Activated CD8-positive, alpha-beta T cell treated with anti-CD3 and anti-CD28 coated beads for 36 hours (primary cell): ENCODE data around the gene MAP7D3. TPM values are rescaled to one million over a fixed set of nuclear protein-coding genes. Genes with fewer than 3 reads are reported as not detected.

Source experiments
- ATAC-seq: fragments of 200-7000 bp; cut with Tn5 transposase; one replicate; pipeline ENCODE4 v1.10.0; 2021; ENCODE audit warnings: mild to moderate bottlenecking, moderate library complexity
- CTCF ChIA-PET: fragments of 350-600 bp; sonication (Branson Sonifier 250); formaldehyde crosslinking; loops from one replicate; lab custom pipeline; 2021; ENCODE audit warnings: antibody characterized with exemption; lab: Charles Lee
- POLR2A ChIA-PET: fragments of 350-600 bp; sonication (Branson Sonifier 250); formaldehyde crosslinking; loops from one replicate; lab custom pipeline; 2021; ENCODE audit warnings: antibody characterized with exemption; lab: Charles Lee
- DNase-seq: peaks from one replicate; pipeline ENCODE4 v3.0.0-alpha.2; 2020
- H3K27ac Mint-ChIP-seq: one replicate; pipeline ENCODE4 v1.8.0; 2021; ENCODE audit warnings: mild to moderate bottlenecking, mixed read lengths
- H3K27me3 Mint-ChIP-seq: one replicate; pipeline ENCODE4 v1.8.0; 2021; ENCODE audit warnings: mixed read lengths
- H3K36me3 Mint-ChIP-seq: one replicate; pipeline ENCODE4 v1.8.0; 2021; ENCODE audit warnings: low read depth, mixed read lengths
- H3K4me1 Mint-ChIP-seq: one replicate; pipeline ENCODE4 v1.8.0; 2021; ENCODE audit warnings: low read depth, mixed read lengths
- H3K4me3 Mint-ChIP-seq: one replicate; pipeline ENCODE4 v1.8.0; 2021; ENCODE audit warnings: mild to moderate bottlenecking, moderate library complexity, mixed read lengths
- H3K9me3 Mint-ChIP-seq: one replicate; pipeline ENCODE4 v1.8.0; 2021; ENCODE audit warnings: mixed read lengths
- CTCF ChIP-seq: fragments of 200-600 bp; IDR thresholded peaks from one replicate; pipeline ENCODE4 v1.8.0; 2022; ENCODE audit warnings: antibody characterized with exemption, mild to moderate bottlenecking
- intact Hi-C: fragments of 100-400 bp; cut with micrococcal nuclease; formaldehyde crosslinking; loops from one replicate; pipeline ENCODE4 v1.10.0; 2022
- total RNA-seq, 2 experiments: library from RNA; stranded (reverse); gene quantifications; one replicate each; pipeline ENCODE4 v1.2.3, GENCODE V29; 2021

The MAP7D3 gene
- total RNA-seq, 2 experiments from 2014 or later, result 13.4 to 14.2 TPM

- no peak for TF ChIP-seq CTCF
- H3K36me3 Mint-ChIP-seq, result no peaks in the 10 kb centered on the region
- DNase-seq, result no peak
- no peak overlapping the region for H3K27ac Mint-ChIP-seq
- H3K4me3 Mint-ChIP-seq, result no peak overlapping the region
- intact Hi-C loops, result no loop called here
- no peak for ATAC-seq
- H3K9me3 Mint-ChIP-seq, result no peaks in the 10 kb centered on the region
- H3K27me3 Mint-ChIP-seq, result no peaks in the 10 kb centered on the region
- CTCF ChIA-PET, result no interaction called here
- H3K4me1 Mint-ChIP-seq, result peaks cover 16% of the 10 kb centered on the region
- POLR2A ChIA-PET, result no interaction called here
Observed at GRCh38 chrX:136261321-136261720, 10.1 kb upstream of the MAP7D3 start.

- Mint-ChIP-seq H3K4me1 (peaks cover 16% of the 10 kb centered on the region), H3K4me3 (no peak overlapping the region), H3K36me3 (no peaks in the 10 kb centered on the region), H3K27me3 (no peaks in the 10 kb centered on the region), H3K9me3 (no peaks in the 10 kb centered on the region), H3K27ac (no peak overlapping the region)
- intact Hi-C loops, result no loop called here
- DNase-seq (no peak), ATAC-seq (no peak)
- no peak for TF ChIP-seq CTCF
- ChIA-PET CTCF (no interaction called here), POLR2A (no interaction called here)
Observed at GRCh38 chrX:136260776-136261175, 9.6 kb upstream of the MAP7D3 start.

GRCh38 chrX:136259543-136259942 is 8.3 kb upstream of the MAP7D3 start:
- Mint-ChIP-seq H3K27ac (peak overlapping the region; percentile 80), H3K36me3 (no peaks in the 10 kb centered on the region), H3K9me3 (no peaks in the 10 kb centered on the region), H3K27me3 (no peaks in the 10 kb centered on the region), H3K4me3 (no peak overlapping the region), H3K4me1 (peaks cover 16% of the 10 kb centered on the region)
- ChIA-PET POLR2A (interaction anchor here (1.0 kb wide), 1 partner anchor 96 kb away, joined by 3 read pairs; no protein-coding TSS in a partner anchor), CTCF (interaction anchor here (1.6 kb wide), 1 partner anchor 9 kb away, joined by 6 read pairs; no protein-coding TSS in a partner anchor)
- DNase-seq, result peak; percentile 24
- intact Hi-C loops, result no loop called here
- no peak for TF ChIP-seq CTCF
- peak; percentile 71 for ATAC-seq

GRCh38 chrX:136258951-136259350 is 7.8 kb upstream of the MAP7D3 start:
- no peak for TF ChIP-seq CTCF
- Mint-ChIP-seq H3K4me3 (no peak overlapping the region), H3K36me3 (no peaks in the 10 kb centered on the region), H3K4me1 (peaks cover 16% of the 10 kb centered on the region), H3K9me3 (no peaks in the 10 kb centered on the region), H3K27me3 (no peaks in the 10 kb centered on the region), H3K27ac (no peak overlapping the region)
- ChIA-PET CTCF (interaction anchor here (0.7 to 1.6 kb wide), 2 partner anchors 9 kb away, joined by 3 to 6 read pairs; no protein-coding TSS in a partner anchor), POLR2A (interaction anchor here (1.0 kb wide), 1 partner anchor 96 kb away, joined by 3 read pairs; no protein-coding TSS in a partner anchor)
- intact Hi-C loops, result no loop called here
- ATAC-seq (no peak), DNase-seq (no peak)

- Mint-ChIP-seq H3K4me1 (peaks cover 18% of the 10 kb centered on the region), H3K27ac (no peak overlapping the region), H3K4me3 (no peak overlapping the region), H3K27me3 (no peaks in the 10 kb centered on the region), H3K36me3 (no peaks in the 10 kb centered on the region), H3K9me3 (no peaks in the 10 kb centered on the region)
- POLR2A ChIA-PET, result no interaction called here
- no peak for TF ChIP-seq CTCF
- CTCF ChIA-PET, result interaction anchor here (1.1 to 2.6 kb wide), 2 partner anchors 11 to 12 kb away, joined by 3 to 8 read pairs; no protein-coding TSS in a partner anchor
- intact Hi-C loops, result no loop called here
- DNase-seq (no peak), ATAC-seq (no peak)
Observed at GRCh38 chrX:136256026-136256425, 4.8 kb upstream of the MAP7D3 start.
